ENCODE measurements around the gene MAPKBP1.

The MAPKBP1 gene

GRCh38 chr15:41827290-41827879 is 53.1 kb downstream of the MAPKBP1 start (continued):
- TF ChIP-seq, protein P1, sequence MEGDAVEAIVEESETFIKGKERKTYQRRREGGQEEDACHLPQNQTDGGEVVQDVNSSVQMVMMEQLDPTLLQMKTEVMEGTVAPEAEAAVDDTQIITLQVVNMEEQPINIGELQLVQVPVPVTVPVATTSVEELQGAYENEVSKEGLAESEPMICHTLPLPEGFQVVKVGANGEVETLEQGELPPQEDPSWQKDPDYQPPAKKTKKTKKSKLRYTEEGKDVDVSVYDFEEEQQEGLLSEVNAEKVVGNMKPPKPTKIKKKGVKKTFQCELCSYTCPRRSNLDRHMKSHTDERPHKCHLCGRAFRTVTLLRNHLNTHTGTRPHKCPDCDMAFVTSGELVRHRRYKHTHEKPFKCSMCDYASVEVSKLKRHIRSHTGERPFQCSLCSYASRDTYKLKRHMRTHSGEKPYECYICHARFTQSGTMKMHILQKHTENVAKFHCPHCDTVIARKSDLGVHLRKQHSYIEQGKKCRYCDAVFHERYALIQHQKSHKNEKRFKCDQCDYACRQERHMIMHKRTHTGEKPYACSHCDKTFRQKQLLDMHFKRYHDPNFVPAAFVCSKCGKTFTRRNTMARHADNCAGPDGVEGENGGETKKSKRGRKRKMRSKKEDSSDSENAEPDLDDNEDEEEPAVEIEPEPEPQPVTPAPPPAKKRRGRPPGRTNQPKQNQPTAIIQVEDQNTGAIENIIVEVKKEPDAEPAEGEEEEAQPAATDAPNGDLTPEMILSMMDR (tag by site-specific recombination; IDR thresholded peaks at IDR 0.05): no peak
- TF ChIP-seq ZNF248 (tag by site-specific recombination; IDR thresholded peaks at IDR 0.05) (no peak), BCL11A (tag by site-specific recombination; IDR thresholded peaks at IDR 0.05; ENCODE audit: low read depth) (no peak), GLIS1 (tag by site-specific recombination; IDR thresholded peaks at IDR 0.05) (peak; percentile 78), ZNF558 (tag by site-specific recombination; IDR thresholded peaks at IDR 0.05) (no peak), ZNF510 (tag by site-specific recombination; IDR thresholded peaks at IDR 0.05; ENCODE audit: insufficient replicate concordance) (no peak), ZNF146 (tag by site-specific recombination; IDR thresholded peaks at IDR 0.05) (no peak), ZNF335 (tag by site-specific recombination; conservative IDR thresholded peaks at IDR 0.05) (peak; percentile 76; the same call in 1 of the 2 replicates), ZNF175 (tag by site-specific recombination; IDR thresholded peaks at IDR 0.05) (no peak), ZNF654 (tag by site-specific recombination; IDR thresholded peaks at IDR 0.05; ENCODE audit: low read depth) (no peak), WT1 (tag by site-specific recombination; IDR thresholded peaks at IDR 0.05) (no peak), ZBTB20 (tag by site-specific recombination; IDR thresholded peaks at IDR 0.05) (0 out of 2 replicates have a peak, but pooled peaks have one; percentile 21), ZIC2 (tag by site-specific recombination; IDR thresholded peaks at IDR 0.05) (peak; percentile 89), GLI2 (tag by site-specific recombination; IDR thresholded peaks at IDR 0.05; ENCODE audit: borderline replicate concordance, low read depth) (no peak), ZNF174 (tag by site-specific recombination; IDR thresholded peaks at IDR 0.05) (no peak), PBX3 (CRISPR knock-in tag; IDR thresholded peaks at IDR 0.05) (no peak), ZBTB44 (tag by site-specific recombination; IDR thresholded peaks at IDR 0.05) (no peak), ZNF626 (tag by site-specific recombination; IDR thresholded peaks at IDR 0.05) (no peak), YY1 (tag by site-specific recombination; IDR thresholded peaks at IDR 0.05) (no peak), HOXC10 (CRISPR knock-in tag; IDR thresholded peaks at IDR 0.05) (no peak), ZNF560 (tag by site-specific recombination; IDR thresholded peaks at IDR 0.05; ENCODE audit: borderline replicate concordance) (no peak), ZSCAN5A (tag by site-specific recombination; IDR thresholded peaks at IDR 0.05) (no peak)
